Measurements from ENCODE around the gene THSD4. TPM values are rescaled to one million over a fixed set of nuclear protein-coding genes. Genes with fewer than 3 reads are reported as not detected.

The THSD4 gene
- total RNA-seq, 1 donor from 2014 or later = 151 TPM

DNA sequence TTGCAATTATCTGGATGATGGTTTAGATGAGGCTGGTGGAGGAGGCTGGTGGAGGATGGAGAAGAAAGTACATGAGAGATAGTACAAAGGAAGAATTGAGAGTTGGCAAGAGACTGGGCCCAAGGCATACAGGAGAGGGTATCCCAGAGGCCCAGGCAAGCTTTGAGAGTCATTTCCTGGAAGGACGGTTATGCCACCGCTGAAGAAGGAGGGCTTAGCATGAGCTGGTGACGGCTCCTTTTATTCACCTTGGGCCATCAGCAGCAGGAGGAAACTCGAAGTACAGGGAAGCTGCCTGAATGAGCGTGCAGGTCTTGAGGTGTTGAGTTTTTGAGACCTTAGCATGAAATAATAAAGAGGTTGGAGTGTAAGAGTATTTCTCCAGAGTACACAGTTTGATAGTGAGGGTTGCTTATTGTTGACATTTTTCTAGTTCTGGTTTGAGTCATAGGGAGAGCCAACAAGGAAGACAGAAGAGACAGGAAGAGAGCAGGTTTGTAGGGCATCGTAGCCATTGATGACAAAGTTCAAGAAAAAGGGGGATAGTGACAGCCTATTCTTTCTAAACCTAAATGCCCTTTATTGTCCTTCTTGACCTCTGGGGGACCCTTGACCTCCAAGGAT lies 13.8 kb downstream of the THSD4 start:
- intact Hi-C loops (cut with DNase I) = no loop called here
- H3K4me1 ChIP-seq = peaks cover 4 to 40% of the 10 kb centered on the region in 2 donors
- no peak overlapping the region for H3K4me3 ChIP-seq
- peak in 1 of 2 donors; percentile 13 for DNase-seq (ENCODE audit: low spot score in 2 of 2)
- peak overlapping the region; percentile 58 to 61 for H3K27ac ChIP-seq
- H3K9me3 ChIP-seq = no peaks in the 10 kb centered on the region
- TF ChIP-seq CTCF (IDR thresholded peaks at IDR 0.05) = no peak
- H3K27me3 ChIP-seq = no peaks in the 10 kb centered on the region
- no peaks in the 10 kb centered on the region for H3K36me3 ChIP-seq

DNA sequence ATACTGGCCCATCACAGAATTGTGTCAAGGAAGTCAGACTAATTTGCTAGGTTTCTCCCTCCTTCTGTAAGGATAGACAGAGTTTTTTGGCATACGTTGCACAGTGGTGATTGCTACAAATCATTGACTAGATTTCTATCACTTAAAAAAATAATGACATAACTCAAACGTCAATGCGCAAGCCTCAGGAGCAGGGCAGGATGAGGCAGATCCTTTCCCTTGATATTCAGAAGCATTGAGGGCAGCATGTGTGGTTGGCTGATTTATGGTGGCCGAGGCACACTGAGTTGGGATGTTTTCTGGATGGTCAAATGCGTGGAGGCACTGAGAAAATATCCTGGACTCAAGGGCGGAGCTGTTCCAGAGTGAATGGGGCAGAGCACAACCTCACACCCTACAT lies 14.4 kb downstream of the THSD4 start:
- H3K9me3 ChIP-seq = no peaks in the 10 kb centered on the region
- intact Hi-C loops (cut with DNase I) = no loop called here
- H3K4me1 ChIP-seq = peaks cover 4 to 35% of the 10 kb centered on the region in 2 donors
- no peak for TF ChIP-seq CTCF (IDR thresholded peaks at IDR 0.05)
- no peaks in the 10 kb centered on the region for H3K27me3 ChIP-seq
- peak overlapping the region in 1 of 2 donors; percentile 58 for H3K27ac ChIP-seq
- no peak for DNase-seq (ENCODE audit: low spot score in 2 of 2)
- no peak overlapping the region for H3K4me3 ChIP-seq
- no peaks in the 10 kb centered on the region for H3K36me3 ChIP-seq

GRCh38 chr15:71131601-71132362 lies 16.5 kb downstream of the THSD4 start:
- Histone ChIP-seq H3K4me3 (no peak overlapping the region), H3K4me1 (peaks cover 3 to 30% of the 10 kb centered on the region in 2 donors), H3K9me3 (no peaks in the 10 kb centered on the region), H3K27ac (no peak overlapping the region), H3K27me3 (no peaks in the 10 kb centered on the region), H3K36me3 (no peaks in the 10 kb centered on the region)
- TF ChIP-seq CTCF (IDR thresholded peaks at IDR 0.05) = no peak
- intact Hi-C loops (cut with DNase I) = no loop called here
- DNase-seq (ENCODE audit: low spot score in 2 of 2) = peak in 1 of 2 donors; percentile 7

GRCh38 chr15:71133747-71134472 lies 18.6 kb downstream of the THSD4 start:
- Histone ChIP-seq H3K4me3 (no peak overlapping the region), H3K27me3 (no peaks in the 10 kb centered on the region), H3K36me3 (no peaks in the 10 kb centered on the region), H3K27ac (no peak overlapping the region), H3K9me3 (no peaks in the 10 kb centered on the region), H3K4me1 (peaks cover 3 to 33% of the 10 kb centered on the region in 2 donors)
- no peak for DNase-seq (ENCODE audit: low spot score in 2 of 2)
- no peak for TF ChIP-seq CTCF (IDR thresholded peaks at IDR 0.05)
- intact Hi-C loops (cut with DNase I) = no loop called here

DNA sequence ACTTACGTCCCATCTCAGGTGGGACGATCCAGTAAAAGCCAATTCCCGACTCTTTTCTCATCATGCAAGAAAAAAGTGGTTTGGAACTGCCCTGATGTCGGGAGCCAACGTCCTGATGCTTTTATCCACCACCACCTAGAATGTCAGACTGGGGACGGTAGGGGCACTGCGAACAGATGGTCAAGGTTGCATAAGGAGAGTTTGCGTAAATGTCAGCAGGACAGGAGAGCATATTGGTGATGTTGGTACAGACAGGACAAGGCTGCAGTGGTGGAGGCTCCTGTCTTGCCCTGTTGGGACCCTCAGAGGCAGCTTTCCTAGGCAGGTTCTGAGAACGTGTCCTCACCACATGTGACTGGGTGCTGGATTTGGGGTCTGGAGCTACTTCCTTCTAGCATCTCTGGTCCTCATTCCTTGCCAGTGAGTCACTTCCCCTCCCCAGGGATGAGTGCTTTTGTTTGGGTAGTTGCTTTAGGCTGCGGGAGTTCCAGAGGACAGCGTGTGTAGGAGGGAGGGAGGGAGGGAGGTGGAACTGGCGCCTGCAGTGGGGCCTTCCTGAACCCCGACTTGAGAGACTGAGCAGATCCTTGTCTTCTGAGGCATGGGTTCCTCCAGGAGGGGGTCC lies 21.0 kb downstream of the THSD4 start:
- intact Hi-C loops (cut with DNase I) = no loop called here
- H3K4me1 ChIP-seq = peaks cover 3 to 34% of the 10 kb centered on the region in 2 donors
- no peaks in the 10 kb centered on the region for H3K27me3 ChIP-seq
- no peaks in the 10 kb centered on the region for H3K36me3 ChIP-seq
- H3K4me3 ChIP-seq = no peak overlapping the region
- DNase-seq (ENCODE audit: low spot score in 2 of 2) = peak in 1 of 2 donors; percentile 74
- peak overlapping the region; percentile 26 to 54 for H3K27ac ChIP-seq
- TF ChIP-seq CTCF (IDR thresholded peaks at IDR 0.05) = no peak
- no peaks in the 10 kb centered on the region for H3K9me3 ChIP-seq

All from ascending aorta (tissue), 2 donors.